IMR-90 (cell line): Measurements from ENCODE around the gene CRACR2B. TPM values are rescaled to one million over a fixed set of nuclear protein-coding genes. Genes with fewer than 3 reads are reported as not detected.

Experiments
- ATAC-seq: fragments of 200-7000 bp; cut with Tn5 transposase; 2 replicates; pipeline ENCODE4 v1.9.1; 2020; ENCODE audit warnings: low read depth, mild to moderate bottlenecking, moderate library complexity
- BruUV-seq: library from RNA; stranded (reverse); fragments of 400-500 nt; replicated peaks from 2 replicates; lab custom pipeline; 2021; lab: Mats Ljungman, UMichigan
- CTCF ChIA-PET: fragments of 300-600 bp; formaldehyde crosslinking; extraction: SDS; loops from one replicate; lab custom pipeline; 2021; ENCODE audit warnings: antibody characterized with exemption; lab: Yijun Ruan, JAX
- POLR2A ChIA-PET: fragments of 300-600 bp; sonication (Branson Sonifier 250); formaldehyde crosslinking; loops from one replicate; lab custom pipeline; 2022; ENCODE audit warnings: antibody characterized with exemption; ENCODE audit not compliant: unreplicated experiment; lab: Charles Lee
- DNase-seq: peaks from one replicate; pipeline ENCODE4 v3.0.0; 2013
- H2AFZ ChIP-seq: replicated peaks from 2 replicates; pipeline ENCODE3; 2013; ENCODE audit warnings: low read length, mild to moderate bottlenecking; ENCODE audit not compliant: poor library complexity
- H2AK5ac ChIP-seq: 2 replicates; pipeline ENCODE4 v1.6.1; 2013; ENCODE audit warnings: low read depth, low read length, inconsistent platforms
- H2AK9ac ChIP-seq: replicated peaks from 2 replicates; pipeline ENCODE3; 2013; ENCODE audit warnings: mild to moderate bottlenecking, low read depth, low read length, moderate library complexity; ENCODE audit not compliant: poor library complexity
- H2BK120ac ChIP-seq: 2 replicates; pipeline ENCODE4 v1.6.1; 2013; ENCODE audit warnings: low read depth, low read length, inconsistent platforms
- H2BK15ac ChIP-seq: 3 replicates; pipeline ENCODE4 v1.6.1; 2013; ENCODE audit warnings: low read depth, low read length, inconsistent platforms
- H2BK20ac ChIP-seq: 2 replicates; pipeline ENCODE4 v1.6.1; 2013; ENCODE audit warnings: low read depth, mild to moderate bottlenecking, inconsistent platforms, low read length, moderate library complexity
- H2BK5ac ChIP-seq: 2 replicates; pipeline ENCODE4 v1.6.1; 2013; ENCODE audit warnings: mild to moderate bottlenecking, low read depth, low read length, inconsistent platforms; ENCODE audit not compliant: poor library complexity, severe bottlenecking
- H3K14ac ChIP-seq: replicated peaks from 2 replicates; pipeline ENCODE4 v1.6.1; 2013; ENCODE audit warnings: low read depth, low read length, inconsistent platforms
- H3K18ac ChIP-seq: 2 replicates; pipeline ENCODE4 v1.6.1; 2013; ENCODE audit warnings: low read depth, low read length, control low read depth
- H3K23ac ChIP-seq: 2 replicates; pipeline ENCODE4 v1.6.1; 2013; ENCODE audit warnings: low read depth, low read length, inconsistent platforms
- H3K27ac ChIP-seq: 2 replicates; pipeline ENCODE4 v1.5.1; 2013; ENCODE audit warnings: mild to moderate bottlenecking, control low read depth, low read length; ENCODE audit not compliant: insufficient read depth
- H3K27me3 ChIP-seq: 2 replicates; pipeline ENCODE4 v1.6.1; 2013; ENCODE audit warnings: low read length; ENCODE audit not compliant: control insufficient read depth, insufficient read depth
- H3K36me3 ChIP-seq: 2 replicates; pipeline ENCODE4 v1.6.1; 2013; ENCODE audit warnings: low read length, mixed read lengths; ENCODE audit not compliant: control insufficient read depth, insufficient read depth
- H3K4ac ChIP-seq: 2 replicates; pipeline ENCODE4 v1.6.1; 2013; ENCODE audit warnings: low read depth, low read length, inconsistent platforms
- H3K4me1 ChIP-seq: 2 replicates; pipeline ENCODE4 v1.6.1; 2013; ENCODE audit warnings: low read length, mixed read lengths; ENCODE audit not compliant: control insufficient read depth, insufficient read depth
- H3K4me2 ChIP-seq: 2 replicates; pipeline ENCODE4 v1.6.1; 2013; ENCODE audit warnings: low read depth, mild to moderate bottlenecking, control low read depth, low read length, moderate library complexity
- H3K4me3 ChIP-seq: 2 replicates; pipeline ENCODE4 v1.5.1; 2013; ENCODE audit warnings: low read depth, mild to moderate bottlenecking, control low read depth, low read length, moderate library complexity; ENCODE audit not compliant: insufficient read depth
- H3K56ac ChIP-seq: 2 replicates; pipeline ENCODE4 v1.6.1; 2013; ENCODE audit warnings: low read length, inconsistent platforms; ENCODE audit not compliant: insufficient read depth; ENCODE audit errors: extremely low read depth
- H3K79me1 ChIP-seq, 2 experiments: 2 replicates each; pipeline ENCODE4 v1.6.1; 2013; ENCODE audit warnings: low read length in 2 of 2, inconsistent platforms in 1 of 2, low read depth in 1 of 2
- H3K9ac ChIP-seq: 2 replicates; pipeline ENCODE4 v1.6.1; 2013; ENCODE audit warnings: low read depth, low read length, control low read depth
- H3K9me1 ChIP-seq: 2 replicates; pipeline ENCODE4 v1.6.1; 2013; ENCODE audit warnings: low read length, inconsistent platforms; ENCODE audit not compliant: insufficient read depth
- H3K9me3 ChIP-seq: 2 replicates; pipeline ENCODE4 v1.6.1; 2013; ENCODE audit warnings: low read length; ENCODE audit not compliant: control insufficient read depth, insufficient read depth
- H4K20me1 ChIP-seq: 2 replicates; pipeline ENCODE4 v1.6.1; 2013; ENCODE audit warnings: low read length, inconsistent platforms; ENCODE audit not compliant: insufficient read depth
- H4K5ac ChIP-seq: 2 replicates; pipeline ENCODE4 v1.6.1; 2013; ENCODE audit warnings: mild to moderate bottlenecking, low read depth, low read length, control low read depth
- H4K8ac ChIP-seq, 2 experiments: 2 replicates each; pipeline ENCODE4 v1.6.1; 2013; ENCODE audit warnings: low read depth in 2 of 2, low read length in 2 of 2, control low read depth in 1 of 2, inconsistent platforms in 1 of 2
- H4K91ac ChIP-seq: 2 replicates; pipeline ENCODE4 v1.6.1; 2013; ENCODE audit warnings: low read depth, low read length, inconsistent platforms; ENCODE audit not compliant: insufficient read depth
- BHLHE40 ChIP-seq: fragments of 150-350 bp; IDR thresholded peaks from 2 replicates; pipeline ENCODE4 v1.6.1; 2016; ENCODE audit warnings: mild to moderate bottlenecking, low read depth, low read length
- CHD1 ChIP-seq: IDR thresholded peaks from 2 replicates; pipeline ENCODE4 v1.6.1; 2012; ENCODE audit warnings: low read depth, low read length, improper control_type of control experiment
- FOS ChIP-seq: fragments of 150-350 bp; IDR thresholded peaks from 2 replicates; pipeline ENCODE4 v1.6.1; 2016; ENCODE audit warnings: low read depth, low read length
- MAZ ChIP-seq: IDR thresholded peaks from 2 replicates; pipeline ENCODE4 v1.6.1; 2012; ENCODE audit warnings: low read depth, mild to moderate bottlenecking, low read length, improper control_type of control experiment, moderate library complexity, borderline replicate concordance
- MXI1 ChIP-seq: IDR thresholded peaks from 2 replicates; pipeline ENCODE4 v1.6.1; 2012; ENCODE audit warnings: low read depth, mild to moderate bottlenecking, low read length, moderate library complexity, borderline replicate concordance
- NFE2L2 ChIP-seq: fragments of 150-350 bp; IDR thresholded peaks from 2 replicates; pipeline ENCODE4 v1.6.1; 2016; ENCODE audit warnings: low read depth, mild to moderate bottlenecking, low read length
- POLR2A ChIP-seq: IDR thresholded peaks from 2 replicates; pipeline ENCODE4 v1.6.1; 2012; ENCODE audit warnings: mild to moderate bottlenecking, low read depth, low read length
- RAD21 ChIP-seq: IDR thresholded peaks from 2 replicates; pipeline ENCODE4 v1.6.1; 2012; ENCODE audit warnings: low read length, improper control_type of control experiment
- RCOR1 ChIP-seq: IDR thresholded peaks from 2 replicates; pipeline ENCODE4 v1.6.1; 2012; ENCODE audit warnings: mild to moderate bottlenecking, low read length, improper control_type of control experiment; ENCODE audit not compliant: insufficient replicate concordance
- WGBS, 2 experiments: methylation state at CpG; one replicate each; pipeline versions ENCODE4 v1.1.5 to v1.1.7; 2013; ENCODE audit warnings: missing lambda C conversion rate in 2 of 2; ENCODE audit not compliant: insufficient read length in 1 of 2; ENCODE audit errors: extremely low coverage in 2 of 2; 5-methylcytosine and 5-hydroxymethylcytosine counted together
- dilution Hi-C: fragments of 300-500 bp; cut with HindIII; formaldehyde crosslinking; loops from one replicate; pipeline ENCODE4 v1.14.3; 2018; ENCODE audit warnings: low sequenced_read_pairs; ENCODE audit not compliant: unreplicated experiment
- in situ Hi-C: fragments of 300-500 bp; cut with MboI; formaldehyde crosslinking; loops from 3 replicates; pipeline ENCODE4 v1.14.3; 2019; ENCODE audit warnings: low sequenced_read_pairs, inconsistent platforms, mixed read lengths
- intact Hi-C: fragments of 100-400 bp; cut with micrococcal nuclease; formaldehyde crosslinking; loops from 2 replicates; pipeline ENCODE4 v1.10.0; 2022
- polyA plus RNA-seq, 3 experiments: library from polyadenylated mRNA; depleted of rRNA; stranded (reverse); fragments of >200 nt; gene quantifications; 2 replicates each; pipeline ENCODE4 v1.2.3, GENCODE V29; 2012; ENCODE audit warnings: low replicate concordance in 1 of 3
- total RNA-seq: library from RNA; depleted of rRNA; stranded (reverse); fragments of >200 nt; gene quantifications from 2 replicates; pipeline ENCODE4 v1.2.3, GENCODE V29; 2012
- TF ChIP-seq, protein P1 (sequence below): fragments of 150-350 bp; IDR thresholded peaks from 2 replicates; pipeline ENCODE4 v1.6.1; 2017; ENCODE audit warnings: mild to moderate bottlenecking, antibody characterized with exemption, low read length, low read depth

The CRACR2B gene
- total and polyA plus RNA-seq, 2 of the 4 experiments (the other 2 are of a cell fraction): 0.54 to 2.5 TPM

DNA sequence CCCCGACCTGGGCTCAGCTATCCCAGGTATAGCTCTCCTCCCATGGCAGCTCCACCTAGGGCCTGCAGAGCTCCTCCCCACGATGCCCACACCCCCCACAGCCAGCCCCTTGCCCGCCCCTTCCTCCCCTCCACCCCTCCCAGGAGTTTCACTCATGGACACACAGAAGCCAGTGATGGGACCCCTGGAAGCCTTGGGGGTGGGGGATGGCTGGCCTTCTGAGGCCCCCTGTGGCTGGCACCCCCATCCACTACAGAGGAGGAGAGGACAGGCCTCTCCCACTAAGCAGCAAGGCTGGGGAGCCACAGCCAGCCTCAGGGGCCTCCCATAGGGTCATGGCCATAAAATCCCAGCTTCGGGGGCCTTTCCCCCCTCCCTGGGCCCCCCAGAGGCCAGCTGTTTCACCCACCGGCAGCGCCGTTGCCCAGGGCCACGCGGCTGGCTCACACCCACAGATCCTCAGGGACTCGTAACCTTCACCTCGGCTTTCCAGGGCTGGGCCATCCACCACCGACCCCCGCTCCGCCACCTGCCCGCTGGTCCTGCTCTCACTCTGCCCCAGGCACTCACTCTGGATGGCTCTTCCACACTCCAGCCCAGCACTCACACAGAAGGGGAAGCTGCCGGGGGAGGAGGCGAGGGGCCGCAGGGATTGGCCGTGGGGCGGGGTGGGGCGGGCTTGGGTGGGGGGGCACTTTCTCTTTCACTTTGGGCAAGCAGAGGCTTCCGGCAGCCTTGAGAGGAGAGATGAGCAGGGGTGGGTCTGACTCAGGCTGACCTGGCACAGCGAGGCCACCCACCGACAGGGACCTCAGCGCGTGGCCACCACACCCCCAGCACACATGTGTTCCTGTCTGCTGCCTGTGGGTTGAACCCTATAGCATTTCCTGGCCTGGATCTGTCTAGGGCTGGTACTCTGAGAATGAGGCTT is 31.8 kb upstream of the CRACR2B start:
- H3K4ac ChIP-seq: peak overlapping the region; percentile 85
- in situ Hi-C loops: no loop called here
- DNase-seq (peak; percentile 89), ATAC-seq (peak; percentile 53)
- intact Hi-C loops: no loop called here
- H2BK15ac ChIP-seq: no peak overlapping the region
- H3K9ac ChIP-seq: peak overlapping the region; percentile 94
- 0% methylated on average over 3 of the region's 26 CpGs; no CpG with 5 or more reads in 1 of the 2 experiments for WGBS, 2 experiments
- TF ChIP-seq BHLHE40 (peak; percentile 68; the same call in 1 of the 2 replicates), CHD1 (0 out of 2 replicates have a peak, but pooled peaks have one; percentile 11), FOS (0 out of 2 replicates have a peak, but pooled peaks have one; percentile 23), MXI1 (peak; percentile 100), NFE2L2 (no peak), RAD21 (no peak), POLR2A (peak; percentile 73), MAZ (0 out of 2 replicates have a peak, but pooled peaks have one; percentile 21), RCOR1 (no peak)
- TF ChIP-seq, protein P1, sequence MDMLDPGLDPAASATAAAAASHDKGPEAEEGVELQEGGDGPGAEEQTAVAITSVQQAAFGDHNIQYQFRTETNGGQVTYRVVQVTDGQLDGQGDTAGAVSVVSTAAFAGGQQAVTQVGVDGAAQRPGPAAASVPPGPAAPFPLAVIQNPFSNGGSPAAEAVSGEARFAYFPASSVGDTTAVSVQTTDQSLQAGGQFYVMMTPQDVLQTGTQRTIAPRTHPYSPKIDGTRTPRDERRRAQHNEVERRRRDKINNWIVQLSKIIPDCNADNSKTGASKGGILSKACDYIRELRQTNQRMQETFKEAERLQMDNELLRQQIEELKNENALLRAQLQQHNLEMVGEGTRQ: 0 out of 2 replicates have a peak, but pooled peaks have one; percentile 12
- H2BK120ac ChIP-seq: 0 out of 2 replicates have a peak overlapping the region, but pooled peaks have one; percentile 35
- no TSS peak for BruUV-seq
- peaks cover 10% of the 10 kb centered on the region for H3K4me1 ChIP-seq
- no peaks in the 10 kb centered on the region for H3K9me3 ChIP-seq
- no peaks in the 10 kb centered on the region for H3K27me3 ChIP-seq
- H3K4me2 ChIP-seq: peak overlapping the region; percentile 97
- peak overlapping the region; percentile 33 for H4K5ac ChIP-seq
- peak overlapping the region; percentile 83 for H2BK5ac ChIP-seq
- no peak overlapping the region for H2BK20ac ChIP-seq
- H2AK9ac ChIP-seq: peak overlapping the region; percentile 95
- H3K4me3 ChIP-seq: peak overlapping the region; percentile 88
- peak overlapping the region; percentile 20 to 88; a peak in 3 of 4 replicates for H4K8ac ChIP-seq
- H2AK5ac ChIP-seq: peak overlapping the region; percentile 92
- peak overlapping the region; percentile 24 for H3K18ac ChIP-seq
- H3K14ac ChIP-seq: peak overlapping the region; percentile 86
- ChIA-PET POLR2A (no interaction called here), CTCF (interaction anchor here (2.7 kb wide), 1 partner anchor 12 kb away, joined by 10 read pairs; no protein-coding TSS in a partner anchor)
- peak overlapping the region; percentile 37 for H4K91ac ChIP-seq
- peak overlapping the region; percentile 96 for H3K27ac ChIP-seq
- peak overlapping the region; percentile 69 for H3K23ac ChIP-seq
- H3K79me1 ChIP-seq: peaks cover 0 to 25% of the 10 kb centered on the region in 2 experiments; a peak in 3 of 4 replicates
- H3K36me3 ChIP-seq: peaks cover 32% of the 10 kb centered on the region; the same call in 1 of the 2 replicates
- peaks cover 18% of the 10 kb centered on the region for H4K20me1 ChIP-seq
- H2AFZ ChIP-seq: peak overlapping the region; percentile 77
- no peak overlapping the region; the same call in 1 of the 2 replicates for H3K56ac ChIP-seq
- dilution Hi-C loops: no loop called here
- peaks cover 6% of the 10 kb centered on the region; the same call in 1 of the 2 replicates for H3K9me1 ChIP-seq
